HG02678 (cell line): ENCODE data around the gene AGPAT1.
"Not testable (repeated sequence)": the region's sequence is repeated elsewhere in the genome, so short reads cannot be mapped to it uniquely, and the experiment has no call there.

Experiments
- ATAC-seq: cut with Tn5 transposase; IDR thresholded peaks from one replicate; pipeline ENCODE4 v1.9.1; 2021; ENCODE audit warnings: mild to moderate bottlenecking, moderate library complexity; ENCODE audit not compliant: unreplicated experiment

AGPAT1 gene

GRCh38 chr6:32175711-32176475 lies at the start of gene AGPAT1:
Gene AGPAT1 (minus strand): TSS chr6:32176084. CDS start chr6:32171496, 4,588 bp downstream.
- ATAC-seq: peak; percentile 45

GRCh38 chr6:32224696-32225095 lies 48.8 kb upstream of the AGPAT1 start:
- peak; percentile 56 for ATAC-seq

- ATAC-seq: no peak
Measured at GRCh38 chr6:32223258-32224235, 47.7 kb upstream of the AGPAT1 start, which contains the start of gene NOTCH4. Gene NOTCH4 (minus strand): TSS chr6:32224067. CDS start chr6:32223928, 139 bp downstream.

- ATAC-seq: no peak
Measured at GRCh38 chr6:32222333-32223230, 46.7 kb upstream of the AGPAT1 start.

- ATAC-seq: no peak
Measured at GRCh38 chr6:32220021-32220420, 44.1 kb upstream of the AGPAT1 start.

GRCh38 chr6:32218167-32218566 lies 42.3 kb upstream of the AGPAT1 start:
- ATAC-seq: no peak

GRCh38 chr6:32216998-32217397 lies 41.1 kb upstream of the AGPAT1 start:
- ATAC-seq: no peak

GRCh38 chr6:32216285-32216684 lies 40.4 kb upstream of the AGPAT1 start:
- ATAC-seq: no peak

GRCh38 chr6:32215617-32216016 lies 39.7 kb upstream of the AGPAT1 start:
- no peak for ATAC-seq

- ATAC-seq: no peak
Measured at GRCh38 chr6:32214126-32214525, 38.2 kb upstream of the AGPAT1 start.

- no peak for ATAC-seq
Measured at GRCh38 chr6:32213649-32214048, 37.8 kb upstream of the AGPAT1 start.

GRCh38 chr6:32212076-32212760 lies 36.3 kb upstream of the AGPAT1 start:
- ATAC-seq: no peak

GRCh38 chr6:32211432-32211831 lies 35.5 kb upstream of the AGPAT1 start:
- not testable (repeated sequence) for ATAC-seq

- no peak for ATAC-seq
Measured at GRCh38 chr6:32210191-32210601, 34.3 kb upstream of the AGPAT1 start.

GRCh38 chr6:32208996-32209395 lies 33.1 kb upstream of the AGPAT1 start:
- ATAC-seq: no peak

GRCh38 chr6:32204268-32204715 lies 28.4 kb upstream of the AGPAT1 start:
- no peak for ATAC-seq

GRCh38 chr6:32203426-32204267 lies 27.8 kb upstream of the AGPAT1 start:
- no peak for ATAC-seq

GRCh38 chr6:32202186-32202585 lies 26.3 kb upstream of the AGPAT1 start:
- ATAC-seq: no peak
